GM06990 (cell line): ENCODE measurements around the gene YIPF3.

Experiments
- DNase-seq: peaks from one replicate; pipeline ENCODE4 v3.0.0-alpha.2; 2011; ENCODE audit not compliant: insufficient read length; ENCODE audit errors: extremely low read depth
- H3K27me3 ChIP-seq: replicated peaks from 2 replicates; pipeline ENCODE4 v1.6.0; 2011; ENCODE audit warnings: low read length; ENCODE audit not compliant: control insufficient read depth, insufficient read depth
- H3K36me3 ChIP-seq: 2 replicates; pipeline ENCODE4 v1.5.1; 2011; ENCODE audit warnings: low read length; ENCODE audit not compliant: control insufficient read depth, insufficient read depth
- H3K4me3 ChIP-seq: replicated peaks from 2 replicates; pipeline ENCODE4 v1.5.1; 2011; ENCODE audit warnings: low read depth, mild to moderate bottlenecking, control low read depth, low read length
- CTCF ChIP-seq: IDR thresholded peaks from 2 replicates; pipeline ENCODE4 v1.5.1; 2011; ENCODE audit warnings: low read length, control low read depth, mild to moderate bottlenecking, inconsistent platforms; ENCODE audit not compliant: insufficient read depth, poor library complexity, severe bottlenecking

The YIPF3 gene

GRCh38 chr6:43510827-43511163, 5.9 kb downstream of the YIPF3 start:
- no peak for TF ChIP-seq CTCF
- Histone ChIP-seq H3K36me3 (peaks cover 17% of the 10 kb centered on the region), H3K27me3 (no peaks in the 10 kb centered on the region; the same call in 1 of the 2 replicates), H3K4me3 (no peak overlapping the region)
- no peak for DNase-seq

GRCh38 chr6:43509984-43510826, 6.5 kb downstream of the YIPF3 start, which contains the start of gene LRRC73:
Gene LRRC73 (minus strand): TSS chr6:43510346. CDS start chr6:43509785, 561 bp downstream.
- peaks cover 16% of the 10 kb centered on the region for H3K36me3 ChIP-seq

GRCh38 chr6:43509142-43509983, 7.4 kb downstream of the YIPF3 start:
- Histone ChIP-seq H3K36me3 (peaks cover 21% of the 10 kb centered on the region), H3K4me3 (peak overlapping the region; percentile 59), H3K27me3 (no peaks in the 10 kb centered on the region; the same call in 1 of the 2 replicates)
- DNase-seq: peak; percentile 38
- TF ChIP-seq CTCF: no peak

More at GRCh38 chr6:43509984-43510826, 6.5 kb downstream of the YIPF3 start, which contains the start of gene LRRC73:
- no peak for TF ChIP-seq CTCF
- Histone ChIP-seq H3K4me3 (peak within 1 kb of the TSS; percentile 59), H3K27me3 (no peaks in the 10 kb centered on the region; the same call in 1 of the 2 replicates)
- peak; percentile 82 for DNase-seq

GRCh38 chr6:43508481-43509141, 8.1 kb downstream of the YIPF3 start:
- H3K4me3 ChIP-seq: no peak overlapping the region

More at GRCh38 chr6:43508481-43509141, 8.1 kb downstream of the YIPF3 start:
- H3K27me3 ChIP-seq: no peaks in the 10 kb centered on the region; the same call in 1 of the 2 replicates
- peaks cover 21% of the 10 kb centered on the region for H3K36me3 ChIP-seq
- DNase-seq: no peak
- TF ChIP-seq CTCF: no peak
